SK-N-MC (cell line): ENCODE data around the gene CHTF18.

Experiments
- EZH2 ChIP-seq: fragments of 200-600 bp; sonication (generic); IDR thresholded peaks from one replicate; pipeline ENCODE4 v1.6.1; 2017; ENCODE audit warnings: antibody characterized with exemption
- POLR2AphosphoS5 ChIP-seq: IDR thresholded peaks from 2 replicates; pipeline ENCODE4 v1.6.1; 2012; ENCODE audit warnings: mild to moderate bottlenecking, low read depth, low read length, borderline replicate concordance

DNA sequence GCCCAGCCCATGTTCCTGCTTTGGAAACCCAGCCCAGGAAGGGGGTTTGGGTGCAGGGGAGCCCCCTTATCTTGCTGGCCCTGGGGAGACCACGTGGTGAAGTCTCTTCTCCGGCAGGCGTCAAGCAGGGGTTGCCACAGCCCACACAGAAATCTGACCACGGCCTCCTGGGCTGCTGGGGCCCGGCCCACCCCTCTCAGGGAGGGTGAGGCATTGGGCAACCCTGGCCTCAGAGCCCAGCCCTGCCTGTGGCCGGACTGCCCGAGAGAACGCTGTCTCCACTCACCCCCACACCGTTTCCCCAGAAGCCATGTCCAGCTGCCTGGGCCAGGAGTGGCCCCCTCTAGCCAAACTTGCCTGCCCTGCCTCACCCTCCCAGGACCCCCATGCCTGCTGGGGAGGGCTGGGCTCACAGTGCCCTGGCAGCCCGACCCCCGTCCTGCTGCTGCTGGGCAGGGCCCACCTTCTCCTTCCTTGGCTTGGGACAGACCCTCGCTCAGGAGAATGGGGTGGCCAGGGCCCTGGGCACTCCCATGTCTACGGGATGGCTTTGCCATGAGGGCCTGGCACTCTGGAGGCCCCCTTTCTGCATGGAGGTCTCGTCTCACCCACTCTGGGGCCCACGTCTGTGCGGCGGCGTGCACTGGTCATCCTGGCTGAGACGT, 6.9 kb upstream of the CHTF18 start:
- no peak for TF ChIP-seq EZH2
- TF ChIP-seq POLR2AphosphoS5 = no peak
